ENCODE measurements around the gene TBC1D22A.

DNA sequence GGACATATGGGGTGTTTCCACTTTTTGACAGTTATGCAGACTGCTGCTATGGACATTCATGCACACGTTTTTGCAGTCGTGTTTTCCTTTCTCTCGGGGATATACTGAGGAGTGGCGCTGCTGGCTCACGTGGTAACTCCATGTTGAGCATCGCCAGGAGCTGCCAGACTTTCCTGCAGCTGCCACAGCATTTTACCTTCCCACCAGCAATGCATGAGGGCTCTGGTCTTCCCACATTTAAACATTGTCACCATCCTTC is 95.4 kb downstream of the TBC1D22A start:
- TF ChIP-seq ATF7 (IDR thresholded peaks at IDR 0.05; ENCODE audit: low read depth) (no peak), MXI1 (IDR thresholded peaks at IDR 0.05; ENCODE audit: low read depth, low read length) (no peak), MEF2A (IDR thresholded peaks at IDR 0.05; ENCODE audit: insufficient read depth, low read depth, low read length) (no peak), HDAC2 (IDR thresholded peaks at IDR 0.05) (no peak), POLR2A (IDR thresholded peaks at IDR 0.05; ENCODE audit: low read depth, low read length) (no peak), NFYB (IDR thresholded peaks at IDR 0.05; ENCODE audit: insufficient read depth, low read depth, low read length) (no peak), RAD21 (IDR thresholded peaks at IDR 0.05; ENCODE audit: insufficient read depth, low read depth, low read length) (no peak), NR2C2 (IDR thresholded peaks at IDR 0.05; ENCODE audit: borderline replicate concordance, control insufficient read depth, insufficient read length, low read depth) (no peak)
- TF ChIP-seq, protein P1, sequence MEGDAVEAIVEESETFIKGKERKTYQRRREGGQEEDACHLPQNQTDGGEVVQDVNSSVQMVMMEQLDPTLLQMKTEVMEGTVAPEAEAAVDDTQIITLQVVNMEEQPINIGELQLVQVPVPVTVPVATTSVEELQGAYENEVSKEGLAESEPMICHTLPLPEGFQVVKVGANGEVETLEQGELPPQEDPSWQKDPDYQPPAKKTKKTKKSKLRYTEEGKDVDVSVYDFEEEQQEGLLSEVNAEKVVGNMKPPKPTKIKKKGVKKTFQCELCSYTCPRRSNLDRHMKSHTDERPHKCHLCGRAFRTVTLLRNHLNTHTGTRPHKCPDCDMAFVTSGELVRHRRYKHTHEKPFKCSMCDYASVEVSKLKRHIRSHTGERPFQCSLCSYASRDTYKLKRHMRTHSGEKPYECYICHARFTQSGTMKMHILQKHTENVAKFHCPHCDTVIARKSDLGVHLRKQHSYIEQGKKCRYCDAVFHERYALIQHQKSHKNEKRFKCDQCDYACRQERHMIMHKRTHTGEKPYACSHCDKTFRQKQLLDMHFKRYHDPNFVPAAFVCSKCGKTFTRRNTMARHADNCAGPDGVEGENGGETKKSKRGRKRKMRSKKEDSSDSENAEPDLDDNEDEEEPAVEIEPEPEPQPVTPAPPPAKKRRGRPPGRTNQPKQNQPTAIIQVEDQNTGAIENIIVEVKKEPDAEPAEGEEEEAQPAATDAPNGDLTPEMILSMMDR (IDR thresholded peaks at IDR 0.05 in 2 of 3, conservative IDR thresholded peaks at IDR 0.05 in 1 of 3; ENCODE audit: control insufficient read depth in 2 of 3, extremely low read depth in 1 of 3, insufficient read depth in 1 of 3, low read depth in 3 of 3, low read length in 3 of 3): no peak
- TF ChIP-seq, protein P2, sequence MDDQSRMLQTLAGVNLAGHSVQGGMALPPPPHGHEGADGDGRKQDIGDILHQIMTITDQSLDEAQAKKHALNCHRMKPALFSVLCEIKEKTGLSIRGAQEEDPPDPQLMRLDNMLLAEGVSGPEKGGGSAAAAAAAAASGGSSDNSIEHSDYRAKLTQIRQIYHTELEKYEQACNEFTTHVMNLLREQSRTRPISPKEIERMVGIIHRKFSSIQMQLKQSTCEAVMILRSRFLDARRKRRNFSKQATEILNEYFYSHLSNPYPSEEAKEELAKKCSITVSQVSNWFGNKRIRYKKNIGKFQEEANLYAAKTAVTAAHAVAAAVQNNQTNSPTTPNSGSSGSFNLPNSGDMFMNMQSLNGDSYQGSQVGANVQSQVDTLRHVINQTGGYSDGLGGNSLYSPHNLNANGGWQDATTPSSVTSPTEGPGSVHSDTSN (IDR thresholded peaks at IDR 0.05; ENCODE audit: insufficient replicate concordance, low read depth, low read length): no peak

Data from GM12878 (cell line).